Central memory CD4-positive, alpha-beta T cell (primary cell): ENCODE measurements around the gene HOXD8.

ENCODE experiments used
- DNase-seq: peaks from one replicate; pipeline ENCODE4 v3.0.0; 2022

HOXD8 gene

GRCh38 chr2:176130957-176131847 lies 1.7 kb downstream of the HOXD8 start:
- DNase-seq = no peak

DNA sequence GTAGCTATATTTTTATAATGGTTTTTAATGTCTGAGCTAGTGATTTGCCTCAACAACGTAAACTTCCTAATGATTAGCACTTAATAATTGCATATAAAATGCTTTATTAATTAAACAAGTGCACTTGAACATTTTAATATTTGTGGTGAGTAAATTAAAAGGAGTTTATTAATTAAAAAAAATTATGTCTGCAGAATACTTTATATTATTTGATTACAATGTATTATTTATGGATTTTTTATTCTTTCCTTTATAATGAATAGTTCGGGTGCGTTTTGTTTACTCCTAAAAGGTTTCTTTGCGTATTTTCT lies 2.3 kb downstream of the HOXD8 start:
- no peak for DNase-seq

DNA sequence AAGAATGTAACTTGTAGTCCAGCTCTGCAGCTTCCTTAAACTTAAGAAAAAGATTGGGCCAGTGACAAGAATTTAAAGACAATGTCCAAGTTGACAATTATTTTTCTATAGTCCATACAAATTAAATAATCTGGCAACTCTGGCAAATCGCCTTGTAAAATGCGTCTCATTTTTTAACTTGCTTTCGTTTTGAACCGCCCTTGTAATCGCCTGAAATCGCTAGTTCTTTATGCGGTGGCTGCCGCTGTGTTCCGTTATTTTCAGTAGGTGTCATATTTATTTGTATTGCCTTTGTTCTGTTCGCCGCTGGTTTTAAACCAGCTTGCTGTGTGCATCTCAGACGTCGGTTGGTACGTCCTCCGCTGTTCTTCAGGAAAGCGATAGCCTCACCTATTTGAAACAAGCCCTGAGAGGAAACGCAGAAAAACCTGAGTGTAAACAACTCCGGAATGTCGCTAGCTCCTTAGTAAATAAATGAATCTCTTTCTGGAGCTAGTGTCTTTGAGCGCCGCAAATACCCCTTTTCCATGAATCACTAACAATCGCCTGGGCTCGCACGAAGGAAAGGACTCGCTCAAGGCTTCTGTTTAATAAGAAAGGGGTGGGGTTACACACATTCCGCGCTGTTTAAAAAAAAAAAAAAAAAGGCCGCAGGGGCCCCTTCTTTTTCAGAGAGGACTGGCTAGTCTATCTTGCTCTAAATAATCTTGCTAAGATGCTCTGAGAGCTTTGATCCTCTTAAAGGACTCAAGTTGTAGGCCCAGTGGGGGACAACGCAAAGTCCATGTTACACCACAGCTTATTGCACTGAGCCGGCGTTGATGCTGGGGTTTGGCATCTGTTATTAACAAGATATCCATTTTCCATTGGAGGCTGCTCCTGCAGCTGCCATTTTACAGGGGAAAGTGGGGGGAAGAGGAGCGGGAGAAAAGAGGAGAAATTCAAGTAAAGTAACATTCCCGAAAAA lies 3.0 kb downstream of the HOXD8 start:
- DNase-seq = no peak

DNA sequence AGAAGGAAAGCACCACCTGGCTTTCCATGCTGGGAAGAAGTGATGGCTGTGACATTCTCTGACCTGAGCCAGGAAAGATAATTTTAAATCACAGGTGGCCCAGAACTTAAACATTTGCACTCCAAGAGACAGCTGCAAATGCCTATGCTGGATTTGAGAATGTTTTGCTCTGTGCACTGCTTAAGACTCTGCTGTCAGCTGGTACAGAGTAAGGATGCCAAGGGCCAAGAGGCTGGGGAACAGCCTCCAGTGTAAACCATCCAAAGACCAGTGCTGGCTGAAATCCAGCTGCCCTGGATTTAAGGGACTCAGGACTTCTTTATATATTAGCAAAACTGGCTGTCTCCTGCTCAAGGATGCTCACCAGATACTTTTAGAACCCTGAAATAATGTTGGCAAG lies 3.9 kb downstream of the HOXD8 start:
- DNase-seq = no peak

- no peak for DNase-seq
Observed at GRCh38 chr2:176134035-176134434, 4.5 kb downstream of the HOXD8 start.

DNA sequence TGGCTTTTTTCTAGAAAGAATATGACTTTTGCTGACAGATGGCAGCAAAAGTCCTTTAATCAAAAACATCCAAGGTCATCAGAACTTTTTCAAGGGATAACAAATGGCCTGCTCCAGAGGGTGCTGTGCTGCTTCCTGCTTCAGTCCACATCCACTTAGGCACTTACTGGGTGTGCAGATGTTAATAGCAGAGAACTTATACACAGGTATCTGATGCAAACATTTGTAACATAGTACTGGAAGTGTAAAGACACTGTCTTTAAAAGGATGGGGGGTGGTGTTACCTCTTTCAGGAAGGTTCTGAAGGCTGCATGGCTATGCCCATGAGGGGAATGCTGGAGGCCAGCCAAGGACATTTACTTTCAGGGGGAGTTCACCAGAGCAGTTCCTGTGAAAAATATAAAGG lies 5.5 kb downstream of the HOXD8 start:
- DNase-seq = no peak

GRCh38 chr2:176136374-176137251 lies 7.1 kb downstream of the HOXD8 start:
- DNase-seq = no peak

DNA sequence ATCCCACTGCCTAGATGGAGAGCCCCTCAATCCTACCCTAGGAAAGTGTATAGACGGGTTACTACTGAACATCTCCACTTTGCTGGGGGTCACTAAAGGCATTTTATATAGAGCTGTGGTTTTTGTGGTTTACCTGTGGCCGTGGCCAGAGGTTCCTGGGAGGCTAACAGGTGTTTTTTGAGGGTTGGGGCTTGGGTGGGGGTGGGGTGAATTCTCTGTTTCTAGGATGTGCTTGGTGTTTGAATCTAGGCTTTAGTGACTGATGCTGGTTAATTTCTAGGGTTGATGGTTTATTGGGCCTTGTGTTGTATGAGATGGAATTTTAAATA lies 7.7 kb downstream of the HOXD8 start:
- no peak for DNase-seq

DNA sequence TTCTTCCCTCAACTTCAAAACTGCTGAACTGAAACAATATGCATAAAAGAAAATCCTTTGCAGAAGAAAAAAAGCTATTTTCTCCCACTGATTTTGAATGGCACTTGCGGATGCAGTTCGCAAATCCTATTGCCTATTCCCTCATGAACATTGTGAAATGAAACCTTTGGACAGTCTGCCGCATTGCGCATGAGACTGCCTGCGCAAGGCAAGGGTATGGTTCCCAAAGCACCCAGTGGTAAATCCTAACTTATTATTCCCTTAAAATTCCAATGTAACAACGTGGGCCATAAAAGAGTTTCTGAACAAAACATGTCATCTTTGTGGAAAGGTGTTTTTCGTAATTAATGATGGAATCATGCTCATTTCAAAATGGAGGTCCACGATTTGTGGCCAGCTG lies 8.4 kb downstream of the HOXD8 start:
- no peak for DNase-seq

DNA sequence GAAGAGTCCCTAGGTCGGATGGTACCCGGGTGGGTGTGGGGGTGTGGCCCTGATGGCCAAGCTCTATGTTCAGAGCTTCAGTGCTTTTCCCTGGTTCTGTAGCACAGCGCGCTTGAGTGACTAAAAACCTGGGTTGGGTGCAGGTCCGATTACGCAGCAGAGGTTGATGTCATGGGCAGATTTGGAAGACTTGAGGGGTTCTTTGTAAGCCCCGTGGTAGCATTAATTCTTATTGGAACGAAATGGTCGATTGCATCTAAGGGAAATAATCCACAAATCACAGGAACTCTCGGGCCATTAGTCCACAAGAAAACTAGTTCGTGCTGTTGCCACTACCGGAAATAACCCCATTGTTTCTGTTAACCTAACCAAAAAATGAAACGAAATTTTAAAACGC lies 9.0 kb downstream of the HOXD8 start:
- DNase-seq = no peak

GRCh38 chr2:176138923-176139660 lies 9.6 kb downstream of the HOXD8 start:
- no peak for DNase-seq

- DNase-seq = no peak
Observed at GRCh38 chr2:176139661-176140512, 10.4 kb downstream of the HOXD8 start.

DNA sequence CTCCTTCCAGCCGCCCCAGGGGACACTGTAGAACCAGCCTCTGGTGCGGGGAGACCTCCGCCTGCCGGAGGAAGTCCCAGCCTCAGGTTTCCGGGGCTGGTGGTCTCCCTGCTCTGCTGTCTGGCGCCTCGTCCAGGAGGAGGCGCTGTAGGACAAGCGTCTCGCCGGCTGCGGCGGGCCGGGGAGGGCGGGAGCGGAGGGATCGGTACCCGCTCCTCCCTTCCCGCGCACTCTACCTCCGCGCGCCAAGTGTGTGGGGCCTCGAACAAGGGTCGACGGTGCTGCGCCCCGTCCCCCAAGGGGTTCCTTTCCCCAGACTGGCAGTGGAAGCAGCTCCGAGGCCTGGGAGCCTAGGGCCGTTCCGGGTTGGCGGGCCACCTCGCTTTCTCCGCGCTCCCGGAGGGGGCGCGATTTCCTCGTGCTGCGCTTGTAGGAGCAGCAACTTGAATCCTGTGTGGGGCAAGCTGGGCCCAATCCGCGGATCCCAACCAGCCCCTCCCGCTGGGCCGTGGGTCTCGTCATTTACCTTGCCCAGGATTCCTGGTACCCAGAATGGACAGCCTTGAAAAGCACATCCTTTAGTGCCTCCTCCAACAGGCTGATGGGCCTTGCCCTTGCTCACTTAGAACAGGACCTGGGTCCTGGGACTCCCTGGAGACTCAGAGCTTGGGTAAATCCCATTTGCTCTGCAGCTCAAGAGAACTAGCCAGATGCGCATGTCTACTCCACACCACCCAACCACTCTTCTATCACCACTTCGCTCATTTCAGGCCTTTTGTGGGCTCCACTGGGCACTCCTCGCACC lies 11.2 kb downstream of the HOXD8 start:
- DNase-seq = peak; percentile 42

DNA sequence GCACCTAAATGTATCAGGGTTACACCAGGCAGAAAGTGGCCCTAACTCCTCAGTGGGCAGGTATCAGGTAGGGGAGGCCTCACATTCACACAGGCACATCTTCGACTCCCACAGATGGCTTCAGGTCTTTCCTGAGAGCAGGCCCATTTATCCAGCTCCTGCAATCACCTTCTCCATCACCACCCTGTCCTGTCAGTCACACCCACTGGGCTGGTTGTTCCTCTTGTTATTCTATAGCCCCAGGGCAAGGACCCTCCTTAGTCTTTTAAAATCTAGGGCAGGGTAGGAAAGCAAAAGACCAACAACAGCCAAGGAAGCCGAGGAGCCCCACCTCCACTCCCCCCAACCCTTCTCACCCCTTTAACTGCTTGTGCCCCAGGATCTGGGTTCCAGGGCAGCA lies 12.8 kb downstream of the HOXD8 start:
- no peak for DNase-seq

- DNase-seq = no peak
Observed at GRCh38 chr2:176145085-176145969, 15.8 kb downstream of the HOXD8 start.

DNA sequence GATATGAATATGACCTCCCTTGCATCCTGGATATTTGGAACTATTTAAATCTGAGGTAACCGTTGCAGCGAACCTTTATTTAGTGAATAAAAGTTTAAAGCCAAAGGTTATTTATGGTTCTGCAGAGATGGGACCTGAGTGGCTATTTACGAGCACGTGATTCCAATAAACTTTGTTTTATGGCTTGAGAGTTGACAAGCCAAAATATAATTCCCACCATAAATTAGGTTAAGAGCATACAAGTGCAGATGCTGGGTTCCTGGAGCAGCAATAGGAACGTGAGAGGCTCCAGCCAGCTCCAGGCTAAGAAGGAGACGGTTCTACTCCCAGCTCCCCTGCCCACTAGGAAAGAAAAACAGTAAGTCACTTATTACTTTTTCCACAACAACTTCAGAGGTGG lies 16.6 kb downstream of the HOXD8 start:
- DNase-seq = no peak

DNA sequence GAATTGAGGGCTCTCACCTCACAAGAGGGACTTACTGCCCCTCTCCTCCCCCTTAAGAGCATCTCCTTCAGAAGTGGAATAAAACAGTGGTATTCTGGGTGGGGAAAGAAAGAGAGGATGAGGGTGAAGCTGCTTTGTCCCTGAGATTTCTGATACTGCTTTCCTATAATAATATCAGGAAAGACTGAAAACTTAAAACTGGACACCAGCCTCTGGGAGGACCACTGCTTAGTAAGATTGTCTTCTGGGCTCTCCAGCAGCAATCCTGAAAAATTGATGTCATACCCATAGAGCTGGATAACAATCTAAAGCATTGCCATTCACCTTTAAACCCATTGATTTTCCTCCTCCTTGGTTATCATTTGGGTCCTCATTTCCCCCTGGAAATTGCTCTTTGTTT lies 17.1 kb downstream of the HOXD8 start:
- DNase-seq = no peak

GRCh38 chr2:176147210-176147799 lies 17.8 kb downstream of the HOXD8 start:
- DNase-seq = no peak
